ENCODE results near the gene HSPA1A. TPM values are rescaled to one million over a fixed set of nuclear protein-coding genes. Genes with fewer than 3 reads are reported as not detected.
"Not testable (repeated sequence)": the region's sequence is repeated elsewhere in the genome, so short reads cannot be mapped to it uniquely, and the experiment has no call there.

Gene HSPA1A
- total and polyA plus RNA-seq, 9 donors, result 44.6 to 340 (median 140) TPM

DNA sequence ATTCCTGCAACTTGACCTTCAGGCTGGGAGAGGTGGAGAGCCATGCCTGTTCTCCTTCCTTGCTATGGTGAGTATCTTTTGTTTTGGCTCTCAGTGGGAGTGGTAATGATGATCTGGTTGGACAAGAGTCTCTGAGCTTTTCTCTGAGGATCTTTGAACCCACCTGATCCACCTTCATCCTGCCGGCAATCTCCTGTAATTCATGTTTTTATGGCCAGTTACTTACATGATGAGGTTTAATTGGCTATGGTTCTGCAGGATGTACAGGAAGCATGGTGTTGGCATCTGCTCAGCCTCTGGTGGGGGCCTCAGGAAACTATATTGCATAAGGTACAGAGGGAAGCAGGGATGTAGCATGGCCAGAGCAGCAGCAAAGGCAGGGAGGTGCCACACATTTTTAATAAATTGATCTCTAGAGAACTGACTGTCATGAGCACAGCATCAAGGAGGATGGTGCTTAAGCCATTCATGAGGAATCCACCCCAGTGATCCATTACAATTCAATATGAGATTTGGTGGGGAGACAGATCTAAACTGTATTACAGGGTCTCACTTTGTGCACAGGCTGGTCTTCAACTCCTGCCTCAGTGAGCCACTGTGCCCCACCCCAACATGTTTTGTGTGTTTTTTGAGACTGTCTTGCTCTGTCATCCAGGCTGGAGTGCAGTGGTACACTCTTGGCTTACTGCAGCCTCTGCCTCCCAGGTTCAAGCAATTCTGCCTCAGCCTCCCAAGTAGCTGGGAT lies 22.2 kb downstream of the HSPA1A start:
- no peaks in the 10 kb centered on the region for H3K9me3 ChIP-seq
- no peaks in the 10 kb centered on the region for H3K27me3 ChIP-seq
- intact Hi-C loops (cut with DNase I), result loop anchor here in 2 of 4 donors (10.0 kb wide), 2 partner anchors 103 to 293 kb away; partner anchors contain the start of genes ATP6V1G2 (in 1 of the 2), CLIC1 (in 1 of the 2), DDX39B (in 1 of the 2) and NFKBIL1 (in 1 of the 2)
- no peaks in the 10 kb centered on the region for H3K4me1 ChIP-seq (ENCODE audit: insufficient read depth)
- WGBS, 3 donors, result 11 to 36% (median 14%) methylated on average over 1 of the region's 1 CpG
- TF ChIP-seq POLR2A (IDR thresholded peaks at IDR 0.05), result no peak
- TF ChIP-seq, protein P1, sequence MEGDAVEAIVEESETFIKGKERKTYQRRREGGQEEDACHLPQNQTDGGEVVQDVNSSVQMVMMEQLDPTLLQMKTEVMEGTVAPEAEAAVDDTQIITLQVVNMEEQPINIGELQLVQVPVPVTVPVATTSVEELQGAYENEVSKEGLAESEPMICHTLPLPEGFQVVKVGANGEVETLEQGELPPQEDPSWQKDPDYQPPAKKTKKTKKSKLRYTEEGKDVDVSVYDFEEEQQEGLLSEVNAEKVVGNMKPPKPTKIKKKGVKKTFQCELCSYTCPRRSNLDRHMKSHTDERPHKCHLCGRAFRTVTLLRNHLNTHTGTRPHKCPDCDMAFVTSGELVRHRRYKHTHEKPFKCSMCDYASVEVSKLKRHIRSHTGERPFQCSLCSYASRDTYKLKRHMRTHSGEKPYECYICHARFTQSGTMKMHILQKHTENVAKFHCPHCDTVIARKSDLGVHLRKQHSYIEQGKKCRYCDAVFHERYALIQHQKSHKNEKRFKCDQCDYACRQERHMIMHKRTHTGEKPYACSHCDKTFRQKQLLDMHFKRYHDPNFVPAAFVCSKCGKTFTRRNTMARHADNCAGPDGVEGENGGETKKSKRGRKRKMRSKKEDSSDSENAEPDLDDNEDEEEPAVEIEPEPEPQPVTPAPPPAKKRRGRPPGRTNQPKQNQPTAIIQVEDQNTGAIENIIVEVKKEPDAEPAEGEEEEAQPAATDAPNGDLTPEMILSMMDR (IDR thresholded peaks at IDR 0.05), result no peak
- no peak for TF ChIP-seq EP300 (IDR thresholded peaks at IDR 0.05)
- no peaks in the 10 kb centered on the region for H3K36me3 ChIP-seq
- H3K4me3 ChIP-seq, result no peak overlapping the region
- H3K27ac ChIP-seq, result no peak overlapping the region
- DNase-seq, result peak in 1 of 5 donors; percentile 17

DNA sequence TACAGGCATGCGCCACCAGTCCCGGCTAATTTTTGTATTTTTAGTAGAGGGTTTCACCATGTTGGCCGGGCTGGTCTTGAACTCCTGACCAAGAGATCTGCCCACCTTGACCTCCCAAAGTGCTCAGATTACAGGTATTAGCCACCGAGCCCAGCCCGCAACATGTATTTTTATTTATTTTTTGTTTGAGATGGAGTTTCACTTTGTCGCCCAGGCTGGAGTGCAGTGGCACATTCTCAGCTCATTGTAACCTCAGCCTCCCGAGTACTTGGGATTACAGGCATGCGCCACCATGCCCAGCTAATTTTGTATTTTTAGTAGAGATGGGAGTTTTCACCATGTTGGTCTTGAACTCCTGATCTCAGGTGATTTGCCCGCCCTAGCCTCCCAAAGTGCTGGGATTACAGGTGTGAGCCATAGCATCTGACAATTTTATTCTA lies 22.8 kb downstream of the HSPA1A start:
- not testable (repeated sequence) for H3K36me3 ChIP-seq; H3K4me1 ChIP-seq (ENCODE audit: insufficient read depth); H3K9me3 ChIP-seq; H3K27ac ChIP-seq; H3K4me3 ChIP-seq; H3K27me3 ChIP-seq
- 79 to 84% (median 84%) methylated on average over 9 of the region's 9 CpGs for WGBS, 3 donors
- DNase-seq, result peak in 1 of 5 donors; percentile 6
- intact Hi-C loops (cut with DNase I), result loop anchor here in 2 of 4 donors (10.0 kb wide), 2 partner anchors 103 to 293 kb away; partner anchors contain the start of genes ATP6V1G2 (in 1 of the 2), CLIC1 (in 1 of the 2), DDX39B (in 1 of the 2) and NFKBIL1 (in 1 of the 2)

DNA sequence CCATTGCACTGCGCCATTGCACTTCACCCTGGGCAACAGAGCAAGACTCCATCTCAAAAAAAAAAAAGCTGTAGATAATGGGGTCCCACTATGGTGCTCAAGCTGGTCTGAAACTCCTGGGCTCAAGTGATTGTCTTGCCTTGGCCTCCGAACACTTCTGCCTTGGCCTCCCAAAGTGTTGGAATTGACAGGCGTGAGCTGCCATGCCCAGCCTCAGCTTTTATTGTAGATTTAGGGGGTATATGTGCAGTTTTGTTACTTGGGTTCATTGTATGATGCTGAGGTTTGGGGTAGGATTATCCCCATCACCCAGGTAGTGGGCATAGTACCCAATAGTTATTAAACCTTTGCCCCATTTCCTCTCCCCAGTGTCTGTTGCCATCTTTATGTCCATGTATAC lies 23.6 kb downstream of the HSPA1A start:
- Histone ChIP-seq H3K27me3 (no peaks in the 10 kb centered on the region), H3K9me3 (no peaks in the 10 kb centered on the region), H3K4me1 (ENCODE audit: insufficient read depth) (no peaks in the 10 kb centered on the region), H3K36me3 (no peaks in the 10 kb centered on the region), H3K27ac (no peak overlapping the region), H3K4me3 (no peak overlapping the region)
- TF ChIP-seq EP300 (IDR thresholded peaks at IDR 0.05) (no peak), POLR2A (IDR thresholded peaks at IDR 0.05) (no peak)
- TF ChIP-seq, protein P1 (IDR thresholded peaks at IDR 0.05), result no peak
- WGBS, 3 donors, result 90 to 94% (median 93%) methylated on average over 3 of the region's 3 CpGs
- no peak for DNase-seq
- intact Hi-C loops (cut with DNase I), result loop anchor here in 2 of 4 donors (10.0 kb wide), 2 partner anchors 104 to 294 kb away; partner anchors contain the start of genes ATP6V1G2 (in 1 of the 2), CLIC1 (in 1 of the 2), DDX39B (in 1 of the 2) and NFKBIL1 (in 1 of the 2)

DNA sequence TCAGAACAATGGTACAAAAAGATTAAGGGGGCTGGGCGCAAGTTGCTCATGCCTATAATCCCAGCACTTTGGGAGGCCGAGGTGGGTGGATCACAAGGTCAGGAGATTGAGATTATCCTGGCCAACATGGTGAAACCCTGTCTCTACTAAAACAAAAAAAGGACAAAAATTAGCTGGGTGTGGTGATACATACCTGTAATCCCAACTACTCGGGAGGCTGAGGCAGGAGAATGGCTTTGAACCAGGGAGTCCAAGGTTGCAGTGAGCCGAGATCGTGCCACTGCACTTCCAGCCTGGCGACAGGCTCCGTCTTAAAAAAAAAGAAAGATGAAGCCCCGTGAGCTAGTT lies 24.4 kb downstream of the HSPA1A start:
- intact Hi-C loops (cut with DNase I), result loop anchor here in 2 of 4 donors (10.0 kb wide), 2 partner anchors 105 to 295 kb away; partner anchors contain the start of genes ATP6V1G2 (in 1 of the 2), CLIC1 (in 1 of the 2), DDX39B (in 1 of the 2) and NFKBIL1 (in 1 of the 2)
- H3K4me3 ChIP-seq; DNase-seq; H3K27me3 ChIP-seq; H3K9me3 ChIP-seq; H3K27ac ChIP-seq; H3K36me3 ChIP-seq; H3K4me1 ChIP-seq (ENCODE audit: insufficient read depth): not testable (repeated sequence)
- 73 to 83% (median 77%) methylated on average over 8 of the region's 8 CpGs for WGBS, 3 donors

DNA sequence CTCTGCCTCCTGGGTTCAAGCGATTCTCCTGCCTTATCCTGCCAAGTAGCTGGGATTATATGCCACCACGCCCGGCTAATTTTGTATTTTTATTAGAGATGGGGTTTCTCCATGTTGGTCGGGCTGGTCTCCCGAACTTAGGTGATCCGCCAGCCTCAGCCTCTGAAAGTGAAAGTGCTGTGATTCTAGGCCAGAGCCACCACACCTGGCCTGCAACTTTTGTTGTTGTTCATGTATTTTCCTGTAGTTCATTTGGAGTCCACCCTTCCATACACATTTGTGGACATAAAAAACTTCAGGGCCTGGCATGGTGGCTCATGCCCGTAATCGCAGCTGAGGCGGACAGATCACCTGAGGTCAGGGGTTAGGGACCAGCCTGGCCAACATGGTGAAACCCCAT lies 26.7 kb downstream of the HSPA1A start:
- 84 to 95% (median 93%) methylated on average over 9 of the region's 9 CpGs for WGBS, 3 donors
- intact Hi-C loops (cut with DNase I), result no loop called here
- TF ChIP-seq, protein P1 (IDR thresholded peaks at IDR 0.05), result no peak
- TF ChIP-seq POLR2A (IDR thresholded peaks at IDR 0.05), result no peak
- no peak for TF ChIP-seq EP300 (IDR thresholded peaks at IDR 0.05)

More for the DNA sequence above, 26.7 kb downstream of the HSPA1A start:
- no peak overlapping the region for H3K27ac ChIP-seq
- no peaks in the 10 kb centered on the region for H3K4me1 ChIP-seq (ENCODE audit: insufficient read depth)
- no peak for DNase-seq
- no peaks in the 10 kb centered on the region for H3K9me3 ChIP-seq
- no peaks in the 10 kb centered on the region for H3K27me3 ChIP-seq
- no peaks in the 10 kb centered on the region for H3K36me3 ChIP-seq
- H3K4me3 ChIP-seq, result no peak overlapping the region

Measured in ovary (tissue), 9 donors.